ENCODE results near the gene CERS2. TPM values are rescaled to one million over a fixed set of nuclear protein-coding genes. Genes with fewer than 3 reads are reported as not detected.
A peak's percentile ranks its signal among the peaks of the same experiment; 100 is the strongest.

Gene CERS2, protein sequence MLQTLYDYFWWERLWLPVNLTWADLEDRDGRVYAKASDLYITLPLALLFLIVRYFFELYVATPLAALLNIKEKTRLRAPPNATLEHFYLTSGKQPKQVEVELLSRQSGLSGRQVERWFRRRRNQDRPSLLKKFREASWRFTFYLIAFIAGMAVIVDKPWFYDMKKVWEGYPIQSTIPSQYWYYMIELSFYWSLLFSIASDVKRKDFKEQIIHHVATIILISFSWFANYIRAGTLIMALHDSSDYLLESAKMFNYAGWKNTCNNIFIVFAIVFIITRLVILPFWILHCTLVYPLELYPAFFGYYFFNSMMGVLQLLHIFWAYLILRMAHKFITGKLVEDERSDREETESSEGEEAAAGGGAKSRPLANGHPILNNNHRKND
- polyA plus RNA-seq (ENCODE audit: insufficient read length in 4 of 4), result 100 to 1,000 TPM; 206 to 297 (median 284) TPM

GRCh38 chr1:150974580-150975478, at the start of gene CERS2:
Gene CERS2 (minus strand): TSS chr1:150974835. CDS start chr1:150969090, 5,745 bp downstream.
- DNase-seq (ENCODE audit: low read depth in 4 of 4, low spot score in 3 of 4), result peak in 2 of 4 donors; percentile 64 to 72

DNA sequence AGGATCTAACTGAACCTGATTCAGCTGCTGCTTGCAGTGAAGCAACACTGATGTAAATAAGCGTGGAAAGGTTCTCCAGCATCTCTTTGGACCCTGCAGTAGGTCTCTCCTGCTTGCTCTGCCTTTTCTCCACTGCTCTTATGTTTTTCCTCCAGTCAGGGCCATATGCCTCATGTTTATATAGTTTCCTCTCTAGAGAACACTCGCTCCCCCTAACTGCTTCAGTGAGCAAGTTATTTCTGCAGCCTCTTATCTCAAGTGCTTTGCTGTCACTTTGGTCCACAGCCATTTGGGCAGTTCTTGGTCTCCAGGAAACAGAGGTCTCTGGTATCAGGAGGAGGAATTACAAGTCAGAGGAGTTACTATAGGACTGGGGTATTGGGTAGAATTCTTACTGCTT, 38.9 kb upstream of the CERS2 start:
- DNase-seq (ENCODE audit: low read depth in 4 of 4, low spot score in 3 of 4), result peak in 2 of 4 donors; percentile 46 to 62

DNA sequence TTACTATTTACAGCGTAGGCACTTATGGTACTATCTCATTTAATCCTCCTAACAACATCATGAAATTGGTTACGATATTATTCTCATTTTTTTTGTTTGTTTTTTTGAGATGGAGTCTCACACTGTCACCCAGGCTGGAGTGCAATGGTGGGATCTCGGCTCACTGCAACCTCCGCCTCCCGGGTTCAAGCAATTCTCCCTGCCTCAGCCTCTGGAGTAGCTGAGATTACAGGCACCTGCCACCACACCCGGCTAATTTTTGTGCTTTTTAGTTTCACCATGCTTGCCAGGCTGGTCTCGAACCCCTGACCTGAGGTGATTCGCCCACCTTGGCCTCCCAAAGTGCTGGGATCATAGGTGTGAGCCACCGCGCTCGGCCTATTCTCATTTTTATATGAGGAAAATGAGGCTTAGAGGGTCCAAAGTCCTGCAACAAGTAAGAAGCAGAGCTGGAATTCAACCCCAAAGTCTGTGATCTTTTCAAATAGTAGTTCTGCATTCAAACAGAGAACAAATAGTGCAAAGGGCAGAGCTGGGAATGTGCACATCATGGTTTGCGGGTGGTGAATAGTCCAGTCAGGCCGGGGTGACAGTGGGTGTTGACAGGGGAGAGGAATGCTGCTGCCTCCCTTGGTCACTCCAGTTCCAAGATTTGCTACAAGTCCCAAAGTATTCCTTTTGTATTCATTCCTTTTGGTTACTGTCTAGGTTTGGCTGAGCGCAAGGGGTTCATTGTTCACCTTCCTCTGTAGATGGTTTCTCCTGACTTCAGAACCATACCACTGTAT, 38.2 kb upstream of the CERS2 start:
- DNase-seq (ENCODE audit: low read depth in 4 of 4, low spot score in 3 of 4), result no peak

GRCh38 chr1:151011154-151011850, 36.7 kb upstream of the CERS2 start:
- DNase-seq (ENCODE audit: low read depth in 4 of 4, low spot score in 3 of 4), result no peak

GRCh38 chr1:151010346-151010726, 35.7 kb upstream of the CERS2 start:
- DNase-seq (ENCODE audit: low read depth in 4 of 4, low spot score in 3 of 4), result no peak

GRCh38 chr1:151009674-151010345, 35.2 kb upstream of the CERS2 start:
- DNase-seq (ENCODE audit: low read depth in 4 of 4, low spot score in 3 of 4), result no peak

DNA sequence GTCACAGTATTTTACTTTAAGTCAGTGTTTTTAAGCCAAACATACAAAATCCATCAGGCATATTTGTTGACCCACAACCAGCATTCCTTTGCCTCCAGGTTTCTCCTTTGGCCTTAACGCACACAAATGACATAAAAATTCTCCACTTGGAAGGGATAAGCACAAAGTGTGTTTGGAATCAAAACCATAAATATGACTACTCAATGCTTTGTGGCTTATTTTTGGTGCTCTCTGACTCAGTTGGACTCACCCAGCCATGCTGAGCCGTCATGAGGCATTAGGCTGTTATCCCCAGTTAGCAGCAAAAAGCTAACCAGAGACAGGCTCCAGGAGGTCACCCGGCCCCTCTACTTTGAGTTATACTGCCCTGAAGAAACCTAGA, 34.6 kb upstream of the CERS2 start:
- no peak for DNase-seq (ENCODE audit: low read depth in 4 of 4, low spot score in 3 of 4)

DNA sequence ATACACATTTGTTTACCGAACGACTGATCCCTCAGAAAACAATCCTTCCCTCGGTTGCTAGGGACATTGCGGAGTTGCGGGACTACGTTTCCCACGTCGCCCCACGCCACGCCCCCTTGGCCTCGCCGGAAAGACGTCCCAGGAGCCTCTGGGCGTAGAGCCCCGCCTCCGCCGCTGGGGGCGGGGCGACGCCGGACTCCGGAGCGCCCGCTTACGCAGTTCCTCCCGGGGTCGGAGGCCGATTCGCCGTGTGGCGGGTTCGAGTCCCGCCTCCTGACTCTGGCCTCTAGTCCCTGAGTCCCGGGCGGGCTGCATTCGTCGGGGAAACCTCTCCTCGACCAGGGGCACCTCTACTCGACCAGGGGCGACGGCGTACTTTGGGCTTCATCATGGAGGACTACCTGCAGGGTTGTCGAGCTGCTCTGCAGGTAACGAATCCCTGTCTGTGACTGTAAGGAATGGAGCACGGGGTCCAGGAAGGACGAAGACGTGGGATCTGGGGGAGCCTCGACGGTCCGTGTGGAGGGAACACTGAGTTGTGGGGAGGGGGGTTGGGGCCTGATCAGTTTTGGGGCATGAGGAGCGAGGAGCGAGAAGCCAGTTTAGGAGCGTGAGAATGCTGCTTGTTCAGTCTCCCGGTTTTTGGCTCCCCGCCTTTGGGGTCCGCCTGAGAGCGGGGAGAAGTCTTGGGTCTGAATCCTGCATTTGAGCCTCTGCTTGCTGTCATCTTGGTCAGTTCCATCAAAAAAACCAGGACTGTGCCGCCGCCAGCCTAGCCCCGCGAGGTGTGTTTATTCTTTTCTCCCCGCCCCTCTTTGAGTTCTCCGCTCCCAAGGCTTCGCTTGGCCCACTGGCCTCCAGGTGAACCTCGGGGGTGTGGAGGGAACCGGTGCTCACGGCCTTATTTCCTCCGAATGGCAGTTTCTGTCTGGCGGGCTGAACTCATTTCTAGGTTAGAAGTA, 33.9 kb upstream of the CERS2 start, which contains the start of gene PRUNE1:
Gene PRUNE1, plus strand, starts transcription at position 206 of the 962 bp plus-strand sequence. Its CDS starts 184 bp downstream, at position 390.
- DNase-seq (ENCODE audit: low read depth in 4 of 4, low spot score in 3 of 4), result peak; percentile 92 to 95 (median 94)

- no peak for DNase-seq (ENCODE audit: low read depth in 4 of 4, low spot score in 3 of 4)
These were observed 33.2 kb upstream of the CERS2 start for GRCh38 chr1:151007853-151008243.

GRCh38 chr1:151006327-151007052, 31.9 kb upstream of the CERS2 start, which contains the start of gene MINDY1:
Gene MINDY1 (minus strand): TSS chr1:151006902. CDS start chr1:151002617, 4,285 bp downstream.
- peak in 2 of 4 donors; percentile 70 to 75 for DNase-seq (ENCODE audit: low read depth in 4 of 4, low spot score in 3 of 4)

DNA sequence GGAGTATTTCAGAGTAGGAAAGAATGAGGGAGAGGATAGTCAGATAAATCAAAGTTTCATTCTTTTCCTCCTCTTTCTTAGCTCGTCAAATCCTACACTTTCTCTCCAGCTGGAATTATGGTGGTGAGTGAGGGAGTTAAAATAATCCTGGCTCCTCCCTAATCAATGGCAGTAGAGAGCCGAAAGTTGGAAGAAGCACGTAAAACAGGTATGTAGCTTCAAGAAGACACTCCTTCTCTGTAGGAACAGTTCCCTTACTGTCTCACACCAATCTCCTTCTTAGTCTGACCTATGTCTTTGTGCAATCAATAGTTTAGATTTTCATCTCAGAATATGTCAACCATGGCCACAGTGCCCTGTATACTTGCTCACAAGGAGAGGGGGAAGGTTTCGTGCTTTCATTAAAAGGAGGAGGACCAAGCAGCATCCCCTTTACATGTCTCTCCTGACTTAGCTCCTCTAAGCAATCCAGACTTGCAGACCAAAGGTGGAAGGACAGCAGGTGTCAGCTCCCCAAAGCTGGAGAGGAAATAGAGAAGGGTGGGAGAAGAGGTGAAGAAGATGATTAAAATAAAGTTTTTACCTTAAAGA, 31.2 kb upstream of the CERS2 start:
- no peak for DNase-seq (ENCODE audit: low read depth in 4 of 4, low spot score in 3 of 4)

DNA sequence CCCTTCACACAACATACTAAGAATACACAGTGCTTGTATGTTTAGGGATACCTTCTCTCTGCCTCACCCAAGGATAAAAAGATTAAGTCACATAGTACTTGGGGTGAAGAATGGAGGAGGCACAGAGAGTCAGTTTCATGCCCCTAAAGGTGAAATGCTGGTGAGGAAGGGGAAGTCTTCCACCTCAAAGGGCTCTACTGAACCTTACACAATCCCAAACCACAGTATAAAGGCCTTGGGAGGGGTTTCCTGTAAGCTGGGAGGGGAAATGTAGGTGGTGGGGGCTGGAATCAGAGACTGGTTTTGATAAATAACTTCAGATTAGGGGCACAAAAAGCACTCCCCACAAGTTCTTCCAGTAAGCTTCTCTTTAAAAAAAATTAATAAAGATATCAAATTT, 28.5 kb upstream of the CERS2 start:
- DNase-seq (ENCODE audit: low read depth in 4 of 4, low spot score in 3 of 4), result no peak

- no peak for DNase-seq (ENCODE audit: low read depth in 4 of 4, low spot score in 3 of 4)
These were observed 28.0 kb upstream of the CERS2 start for GRCh38 chr1:151002611-151003010.

DNA sequence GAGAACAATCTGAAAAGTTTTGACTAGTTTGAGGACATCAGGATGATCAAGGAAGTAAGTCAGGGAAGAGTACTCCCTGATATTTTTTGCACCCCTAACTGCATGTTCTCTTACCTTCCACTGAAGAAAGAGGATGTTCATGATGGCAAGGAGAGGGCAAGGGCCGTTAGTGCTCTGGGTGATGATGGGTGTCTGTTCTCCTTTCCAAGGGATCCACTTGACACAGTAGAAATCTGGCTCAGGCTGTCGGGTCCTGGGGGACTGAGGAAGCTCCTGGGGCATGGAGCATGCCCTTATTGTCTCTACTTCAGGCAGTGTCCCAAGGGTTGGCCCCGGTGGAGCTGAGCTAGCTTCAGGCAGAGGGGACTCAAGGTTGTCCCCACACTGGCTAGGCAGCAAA, 27.4 kb upstream of the CERS2 start:
- no peak for DNase-seq (ENCODE audit: low read depth in 4 of 4, low spot score in 3 of 4)

- DNase-seq (ENCODE audit: low read depth in 4 of 4, low spot score in 3 of 4), result no peak
These were observed 27.0 kb upstream of the CERS2 start for GRCh38 chr1:151001602-151002001.

DNA sequence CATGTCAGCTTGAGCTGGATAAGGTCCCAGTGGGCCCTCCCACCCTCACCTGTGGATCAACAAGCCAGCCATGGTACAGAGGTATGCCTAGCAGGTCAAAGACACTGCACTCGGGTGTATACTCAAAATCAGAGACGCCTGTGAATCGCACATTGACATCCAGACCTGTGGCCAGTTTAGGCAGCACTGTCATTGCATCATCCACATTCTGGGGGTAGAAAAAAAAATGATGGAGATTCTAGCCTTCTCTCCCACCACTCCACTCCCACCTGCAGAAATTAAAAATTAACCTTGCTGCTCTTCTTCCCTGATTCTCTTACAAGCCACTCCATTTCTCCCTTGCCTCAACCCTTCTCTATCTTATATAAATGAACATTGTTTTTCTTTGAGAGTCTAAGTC, 25.8 kb upstream of the CERS2 start:
- no peak for DNase-seq (ENCODE audit: low read depth in 4 of 4, low spot score in 3 of 4)

DNA sequence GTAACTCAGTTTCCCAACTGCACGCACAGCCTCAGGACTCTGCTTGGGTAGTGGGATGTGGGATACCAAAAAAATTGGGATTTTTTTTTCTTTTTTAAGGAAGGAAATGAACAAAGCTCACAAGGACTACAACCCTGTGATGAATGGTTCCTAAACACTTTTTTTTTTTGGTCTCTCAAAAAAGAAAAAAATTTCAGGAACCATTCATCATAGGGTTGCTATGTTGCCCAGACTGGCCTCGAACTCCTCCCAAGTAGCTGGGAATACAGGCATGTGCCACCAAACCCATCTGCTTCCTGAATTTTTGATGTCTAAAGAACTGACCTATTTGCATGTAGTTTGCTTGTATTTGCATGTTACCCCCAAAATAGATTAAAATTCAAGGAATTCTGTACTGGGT, 25.3 kb upstream of the CERS2 start:
- no peak for DNase-seq (ENCODE audit: low read depth in 4 of 4, low spot score in 3 of 4)
